IPS-18c (cell line): Measurements from ENCODE around the gene SMIM41.

Experiments used
- H3K4me3 ChIP-seq: 2 replicates; pipeline ENCODE4 v1.7.0; 2013; ENCODE audit warnings: low read depth, mild to moderate bottlenecking, low read length, moderate library complexity; ENCODE audit not compliant: insufficient read depth
- H3K9me3 ChIP-seq: one replicate; pipeline ENCODE4 v1.6.1; 2013; ENCODE audit warnings: mild to moderate bottlenecking, low read length, moderate library complexity; ENCODE audit not compliant: control insufficient read depth, insufficient read depth

SMIM41 gene

DNA sequence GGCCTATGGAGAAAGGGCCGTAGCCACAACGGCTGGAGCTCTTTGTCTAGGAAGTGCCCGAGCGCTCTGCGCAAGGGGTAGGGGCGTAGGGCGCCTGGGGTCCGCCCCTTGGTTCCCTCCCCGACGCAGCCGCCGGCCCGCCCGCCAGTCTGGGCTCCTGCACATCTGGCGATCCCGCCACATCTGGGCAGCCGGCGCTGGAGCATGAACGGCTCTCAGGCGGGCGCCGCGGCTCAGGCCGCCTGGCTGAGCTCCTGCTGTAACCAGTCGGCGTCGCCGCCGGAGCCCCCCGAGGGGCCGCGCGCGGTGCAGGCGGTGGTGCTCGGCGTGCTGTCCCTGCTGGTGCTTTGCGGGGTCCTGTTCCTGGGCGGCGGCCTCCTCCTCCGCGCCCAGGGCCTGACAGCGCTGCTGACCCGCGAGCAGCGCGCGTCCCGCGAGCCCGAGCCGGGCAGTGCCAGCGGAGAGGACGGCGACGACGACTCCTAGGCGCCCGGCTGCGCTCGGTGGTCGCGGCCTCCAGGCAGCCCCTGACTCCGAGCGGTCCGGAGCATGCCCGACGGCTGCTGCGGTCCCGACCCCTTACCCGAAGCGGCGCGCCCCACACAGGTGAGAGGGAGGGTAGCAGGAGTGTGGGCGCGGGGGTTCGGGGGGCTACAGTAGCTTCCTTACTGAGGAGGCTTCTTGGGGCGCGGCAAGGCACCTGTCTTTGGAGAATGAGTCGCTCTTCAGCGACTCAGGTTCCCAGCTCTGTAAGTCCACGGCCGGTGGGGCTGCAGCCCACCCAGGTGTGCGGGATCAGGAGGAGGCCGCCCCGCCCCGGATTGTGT is at the start of gene SMIM41:
Gene SMIM41, plus strand, starts transcription at position 129 of the 827 bp plus-strand sequence. Its CDS starts 76 bp downstream, at position 205.
- H3K4me3 ChIP-seq = no peak within 1 kb of the TSS

DNA sequence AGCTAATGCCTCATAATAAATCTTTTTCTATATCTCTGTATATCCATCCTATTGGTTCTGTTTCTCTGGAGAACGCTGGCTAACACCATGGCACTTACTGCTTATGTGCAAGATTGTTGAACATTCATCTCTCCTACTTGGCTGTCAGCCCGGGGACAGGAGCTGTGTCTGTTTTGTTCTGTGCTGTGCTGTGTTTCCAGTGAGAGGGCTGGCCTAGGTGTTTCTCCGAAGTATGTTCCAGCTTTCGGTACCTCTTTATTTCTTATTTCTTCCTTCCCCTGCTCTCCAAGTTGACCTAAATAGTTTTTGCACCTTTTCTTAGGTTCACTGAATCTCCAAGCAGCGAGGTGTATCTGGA is 47.1 kb upstream of the SMIM41 start:
- no peaks in the 10 kb centered on the region for H3K9me3 ChIP-seq
- H3K4me3 ChIP-seq = peak overlapping the region; percentile 25; the same call in 1 of the 2 replicates

More for the DNA sequence above, at the start of gene SMIM41:
- no peaks in the 10 kb centered on the region for H3K9me3 ChIP-seq

DNA sequence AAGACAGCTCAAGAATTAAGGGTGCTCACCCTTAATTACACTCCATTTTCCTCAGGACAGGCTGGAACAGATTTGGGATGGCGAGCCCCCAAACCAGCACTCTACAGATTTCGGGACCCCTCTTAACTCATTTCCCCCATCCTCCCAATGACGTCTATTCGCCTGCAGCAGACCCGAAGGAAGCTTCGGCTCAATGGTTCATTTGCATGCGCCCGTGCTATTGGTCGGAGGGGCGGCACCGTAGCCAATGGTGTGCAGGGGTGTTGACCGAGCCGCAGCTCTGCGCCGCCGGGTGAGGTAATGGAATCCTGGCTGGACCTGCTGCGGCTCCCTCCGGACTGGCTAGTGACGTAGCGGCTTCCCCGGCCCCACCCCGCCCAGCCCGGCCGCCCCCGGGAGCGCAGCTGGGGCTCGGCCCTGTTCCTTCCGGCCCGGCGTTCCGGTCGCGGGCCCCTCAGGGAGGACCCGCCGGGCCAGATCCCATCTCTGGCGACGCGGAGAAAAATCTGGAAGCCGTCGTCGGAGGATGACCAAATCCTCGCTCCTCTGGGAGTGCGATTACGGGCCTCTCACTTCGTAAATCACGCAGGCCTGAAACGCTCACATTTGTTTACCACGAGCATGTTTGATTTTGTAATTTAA is 46.6 kb upstream of the SMIM41 start:
- H3K4me3 ChIP-seq = peak overlapping the region; percentile 52
- no peaks in the 10 kb centered on the region for H3K9me3 ChIP-seq

DNA sequence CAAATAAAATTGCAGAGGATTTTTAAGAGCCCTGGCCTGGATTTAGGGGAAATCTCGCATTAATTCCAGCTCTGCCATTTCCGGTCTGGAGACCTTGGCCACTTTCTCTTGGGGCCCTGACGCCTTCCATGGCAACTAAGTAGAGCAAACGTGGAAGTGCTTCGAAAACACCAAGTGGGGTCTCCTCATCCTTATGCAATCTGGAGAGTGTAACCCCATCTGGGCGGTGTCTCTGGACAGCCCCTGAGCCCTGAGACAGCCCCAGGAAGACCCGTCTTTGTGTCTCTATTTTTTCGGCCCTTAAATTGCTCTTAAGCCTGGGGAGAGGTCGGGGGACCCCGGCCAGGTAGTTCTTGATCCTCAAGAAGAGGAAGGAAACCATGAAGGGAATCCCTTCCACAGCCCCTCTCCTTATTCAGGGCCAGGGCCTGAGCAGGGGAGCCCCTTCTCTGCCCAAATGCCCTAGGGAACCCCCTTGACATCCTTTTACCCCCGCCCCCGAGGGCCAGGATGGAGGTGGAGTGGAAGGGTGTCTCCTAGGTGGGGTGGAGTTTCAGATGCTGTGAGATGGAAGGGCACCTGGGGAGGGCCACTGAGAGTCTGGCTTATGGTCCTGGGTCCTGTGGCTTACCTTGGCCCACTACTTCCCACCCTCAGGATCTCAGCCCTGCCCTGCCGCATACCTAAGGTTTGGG is 45.9 kb upstream of the SMIM41 start:
- Histone ChIP-seq H3K9me3 (no peaks in the 10 kb centered on the region), H3K4me3 (peak overlapping the region; percentile 52)

DNA sequence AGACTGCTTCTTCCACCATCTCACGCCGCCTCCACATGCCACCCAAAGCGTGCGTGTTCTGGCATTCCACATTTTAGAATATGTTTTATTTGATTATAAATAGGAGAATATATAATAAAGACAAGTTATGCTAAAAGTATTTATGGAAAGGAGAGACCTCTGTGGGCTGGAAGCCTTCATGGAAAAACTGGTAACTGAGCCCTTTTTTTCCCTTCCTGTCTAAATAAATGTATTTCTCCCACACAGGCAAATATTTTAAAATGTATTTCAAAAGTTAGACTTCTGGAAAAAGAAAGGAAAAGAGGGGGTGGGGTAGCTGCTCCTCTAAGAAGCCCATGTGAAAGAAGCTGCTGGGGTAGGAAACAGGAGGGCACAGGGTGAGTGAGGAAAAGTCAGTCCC is 44.3 kb upstream of the SMIM41 start:
- Histone ChIP-seq H3K9me3 (no peaks in the 10 kb centered on the region), H3K4me3 (no peak overlapping the region)

DNA sequence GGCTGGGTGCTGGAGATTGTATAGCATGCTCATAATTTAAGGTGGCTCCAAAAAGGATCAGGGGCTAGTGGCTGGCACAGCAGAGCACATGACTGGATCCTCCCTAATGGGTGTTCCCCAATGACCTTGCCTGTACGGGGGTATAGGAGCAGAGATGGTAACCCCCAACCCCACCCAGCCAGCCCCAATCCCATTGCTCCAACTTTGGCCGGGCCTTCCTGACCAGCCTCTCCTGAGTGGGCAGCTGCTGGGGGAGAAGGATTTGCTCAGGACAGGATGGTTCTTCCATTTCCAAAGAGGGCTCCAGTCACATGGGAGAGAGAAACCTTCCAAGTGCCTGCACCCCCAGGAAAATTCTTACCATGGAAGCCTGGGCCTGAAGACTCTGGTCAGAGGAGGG is 43.6 kb upstream of the SMIM41 start:
- H3K4me3 ChIP-seq = no peak overlapping the region
- H3K9me3 ChIP-seq = no peaks in the 10 kb centered on the region

DNA sequence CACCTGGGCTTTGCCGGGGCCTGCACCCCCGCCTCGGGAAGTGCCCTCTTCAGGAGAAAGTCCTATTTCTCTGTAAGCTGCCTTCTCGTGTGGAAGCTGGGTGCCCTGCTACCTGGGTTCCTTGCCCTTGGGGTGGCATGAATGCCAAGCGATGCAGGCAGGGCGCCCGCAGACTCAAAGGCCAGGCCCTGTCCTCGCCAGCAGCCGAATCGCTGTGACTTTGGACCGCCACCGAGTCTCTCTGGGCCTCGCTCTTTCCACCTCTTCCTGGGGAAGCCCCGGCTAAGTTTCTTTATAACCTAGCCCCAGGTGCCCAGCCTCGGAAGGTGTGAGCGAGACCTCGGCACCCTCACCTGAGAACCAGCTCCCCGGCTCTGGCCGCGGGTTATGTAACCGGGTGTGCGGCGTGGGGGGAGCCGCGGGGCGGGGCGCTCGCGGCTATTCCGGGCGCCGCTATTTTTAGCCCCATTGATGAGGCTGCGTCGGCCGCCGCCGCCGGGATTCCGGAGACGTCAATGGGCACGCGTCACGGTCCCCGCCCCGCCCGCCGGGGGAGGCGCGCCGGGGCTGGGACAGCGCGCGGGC is 42.8 kb upstream of the SMIM41 start:
- Histone ChIP-seq H3K9me3 (no peaks in the 10 kb centered on the region), H3K4me3 (peak overlapping the region; percentile 49)

DNA sequence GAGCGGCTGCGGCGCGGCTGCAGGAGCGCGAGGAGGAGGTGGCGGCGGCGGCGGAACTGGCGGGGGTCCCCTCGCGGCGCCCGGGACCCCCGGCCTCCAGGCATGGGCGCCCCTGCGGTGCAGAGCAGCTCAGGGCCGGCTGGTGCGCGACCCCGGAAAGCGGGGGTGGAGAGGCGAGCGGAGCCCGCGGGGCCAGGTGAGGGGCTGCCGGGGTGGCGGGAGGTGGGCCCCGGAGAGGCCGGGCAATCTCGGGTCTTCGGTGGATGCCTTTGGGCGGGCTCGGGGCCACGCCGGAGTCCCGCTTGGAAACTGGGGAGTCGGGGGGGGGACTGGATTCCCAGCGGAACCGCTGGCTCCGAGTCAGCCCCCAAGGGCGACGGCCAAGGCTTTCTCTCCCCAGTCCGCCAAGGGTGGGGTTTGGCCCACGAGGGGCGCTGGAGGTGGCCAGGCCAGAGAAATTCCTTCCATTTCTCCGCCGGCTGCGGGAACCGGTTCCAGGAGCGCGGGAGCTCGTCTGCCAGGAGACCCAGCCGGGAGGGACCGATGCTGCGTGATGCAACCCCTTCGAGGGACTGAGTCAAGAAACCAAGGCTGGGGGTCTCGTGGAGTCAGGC is 42.1 kb upstream of the SMIM41 start:
- Histone ChIP-seq H3K9me3 (no peaks in the 10 kb centered on the region), H3K4me3 (peak overlapping the region; percentile 81)

DNA sequence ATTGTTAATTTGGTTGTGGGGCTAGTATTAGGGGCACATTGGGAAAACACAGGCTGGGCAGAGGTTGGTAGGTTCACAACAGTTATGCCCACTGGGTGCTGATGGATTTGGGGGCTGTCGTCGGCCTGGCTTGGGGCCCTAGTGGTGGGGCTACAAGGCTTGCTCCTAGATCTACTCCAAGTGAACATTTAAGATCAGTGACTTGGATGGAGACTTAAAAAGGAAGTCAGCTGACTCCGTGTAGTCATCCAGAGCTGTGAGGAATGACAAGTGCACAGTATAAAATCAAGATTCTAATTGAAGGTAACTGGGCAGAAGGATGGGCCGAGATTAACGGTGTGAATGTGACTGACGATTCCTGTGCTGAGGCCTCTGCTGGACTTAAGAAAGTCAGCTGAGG is 41.1 kb upstream of the SMIM41 start:
- H3K4me3 ChIP-seq = no peak overlapping the region
- H3K9me3 ChIP-seq = no peaks in the 10 kb centered on the region

DNA sequence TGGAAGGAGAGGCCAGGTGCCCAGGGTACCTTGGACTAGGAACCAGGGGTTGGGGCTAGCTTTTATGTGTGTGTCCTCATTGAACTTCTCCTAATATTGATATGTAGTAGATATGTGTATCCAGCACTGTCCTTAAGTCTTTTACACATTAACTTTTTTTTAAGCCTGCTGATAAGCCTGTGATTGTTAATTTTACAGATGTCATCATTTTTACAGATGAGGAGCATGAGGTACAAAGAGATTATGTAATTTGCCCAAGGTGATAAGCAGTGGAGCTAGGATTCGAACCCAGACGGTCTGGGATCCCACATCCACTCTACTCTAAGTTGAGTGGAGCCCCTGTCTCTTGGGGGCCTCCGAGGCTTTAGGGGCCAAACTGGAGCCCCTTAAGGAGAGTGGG is 38.5 kb upstream of the SMIM41 start:
- Histone ChIP-seq H3K9me3 (no peaks in the 10 kb centered on the region), H3K4me3 (no peak overlapping the region)

DNA sequence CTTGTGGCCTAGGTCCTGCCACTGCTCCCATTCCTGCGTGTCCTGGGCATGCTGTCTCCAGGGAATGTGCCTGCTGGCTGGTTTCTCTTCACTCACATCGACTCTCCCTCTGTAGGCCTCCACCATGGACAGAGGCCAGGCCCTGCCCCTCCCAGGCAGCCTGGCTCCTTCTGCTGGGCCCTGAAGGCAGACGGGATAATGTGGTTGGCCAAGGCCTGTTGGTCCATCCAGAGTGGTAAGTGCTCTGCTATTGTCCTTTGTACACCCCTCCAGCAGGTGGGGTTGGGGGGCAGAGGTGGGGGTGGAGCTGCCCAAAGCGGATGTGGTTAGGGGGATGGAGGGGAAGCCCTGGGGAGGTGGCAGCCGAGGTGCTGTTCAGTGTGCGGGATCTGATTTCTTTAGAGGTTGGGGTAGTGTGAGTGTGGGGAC is 37.8 kb upstream of the SMIM41 start:
- Histone ChIP-seq H3K9me3 (no peaks in the 10 kb centered on the region), H3K4me3 (no peak overlapping the region)

DNA sequence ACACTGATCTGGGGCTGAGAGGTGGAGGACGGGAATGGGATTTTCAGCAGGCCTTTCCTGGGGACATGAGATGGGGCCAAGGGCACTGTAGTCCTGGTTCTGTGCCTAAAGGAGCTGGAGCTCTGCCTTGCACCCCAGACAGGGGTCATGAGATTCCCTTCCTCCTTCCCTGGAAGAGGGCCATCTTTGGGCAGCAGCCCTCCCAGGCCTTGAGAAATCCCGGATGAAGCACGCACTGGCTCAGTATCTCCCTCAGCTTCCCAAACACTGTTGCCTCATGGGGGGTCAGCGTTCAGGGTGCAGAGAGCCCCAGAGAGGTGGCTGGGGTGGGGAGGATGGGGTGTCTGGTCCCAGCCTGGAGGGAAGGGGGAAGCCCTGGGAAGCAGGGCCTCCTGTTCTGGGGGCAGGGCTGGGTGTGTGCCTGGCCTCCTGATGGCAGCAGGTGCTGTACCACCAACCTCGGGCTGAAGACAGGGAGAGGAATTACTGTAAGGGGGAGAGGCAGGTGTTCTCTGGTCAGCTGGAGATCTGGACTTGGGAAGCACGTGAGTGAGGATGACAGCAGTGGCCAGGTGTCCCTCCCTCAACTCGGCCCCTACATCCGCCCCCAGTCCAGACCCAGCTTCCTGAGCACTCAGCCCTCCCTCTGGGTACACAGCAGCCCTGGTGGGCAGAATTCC is 36.7 kb upstream of the SMIM41 start:
- Histone ChIP-seq H3K9me3 (no peaks in the 10 kb centered on the region), H3K4me3 (no peak overlapping the region)

DNA sequence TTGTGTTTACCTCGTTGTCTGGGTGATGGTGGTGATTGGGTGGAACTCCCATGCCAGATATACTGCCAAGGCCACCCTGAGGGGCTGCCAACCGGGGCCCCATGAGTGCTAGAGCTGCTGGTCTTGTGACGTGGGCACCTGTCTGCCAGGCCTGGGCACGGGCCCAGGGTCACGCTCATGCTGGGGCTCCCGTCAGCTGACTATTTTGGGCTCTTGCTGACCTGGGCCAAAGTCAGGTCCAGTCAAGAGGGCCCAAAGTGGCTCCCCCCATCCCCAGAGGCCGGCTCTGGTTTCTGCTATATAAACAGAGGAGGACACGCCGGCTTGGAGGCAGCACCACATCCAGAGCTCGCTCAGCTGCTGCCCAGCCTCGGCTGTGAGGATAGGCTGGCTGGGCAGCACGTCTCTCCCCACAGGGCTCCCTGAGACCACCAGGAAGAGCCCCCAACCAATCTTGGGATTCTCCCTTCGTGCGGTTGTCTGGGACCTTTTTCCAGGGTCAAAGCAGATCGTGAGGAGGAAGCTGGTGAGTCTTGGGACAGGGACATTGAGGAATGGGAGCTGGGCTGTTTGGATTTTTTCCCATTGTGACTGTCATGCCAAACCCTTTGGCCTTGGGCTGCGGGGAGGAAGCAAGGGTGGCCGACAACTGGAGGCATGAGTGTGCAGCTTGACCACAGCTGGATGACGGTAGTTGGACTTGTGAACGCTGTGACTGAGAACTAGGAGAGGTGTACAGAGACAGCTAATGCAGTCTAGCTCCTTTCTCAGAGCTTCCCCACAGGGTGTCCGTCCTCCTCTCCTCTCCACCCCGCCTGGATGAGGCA is 35.9 kb upstream of the SMIM41 start:
- no peak overlapping the region for H3K4me3 ChIP-seq
- H3K9me3 ChIP-seq = no peaks in the 10 kb centered on the region

DNA sequence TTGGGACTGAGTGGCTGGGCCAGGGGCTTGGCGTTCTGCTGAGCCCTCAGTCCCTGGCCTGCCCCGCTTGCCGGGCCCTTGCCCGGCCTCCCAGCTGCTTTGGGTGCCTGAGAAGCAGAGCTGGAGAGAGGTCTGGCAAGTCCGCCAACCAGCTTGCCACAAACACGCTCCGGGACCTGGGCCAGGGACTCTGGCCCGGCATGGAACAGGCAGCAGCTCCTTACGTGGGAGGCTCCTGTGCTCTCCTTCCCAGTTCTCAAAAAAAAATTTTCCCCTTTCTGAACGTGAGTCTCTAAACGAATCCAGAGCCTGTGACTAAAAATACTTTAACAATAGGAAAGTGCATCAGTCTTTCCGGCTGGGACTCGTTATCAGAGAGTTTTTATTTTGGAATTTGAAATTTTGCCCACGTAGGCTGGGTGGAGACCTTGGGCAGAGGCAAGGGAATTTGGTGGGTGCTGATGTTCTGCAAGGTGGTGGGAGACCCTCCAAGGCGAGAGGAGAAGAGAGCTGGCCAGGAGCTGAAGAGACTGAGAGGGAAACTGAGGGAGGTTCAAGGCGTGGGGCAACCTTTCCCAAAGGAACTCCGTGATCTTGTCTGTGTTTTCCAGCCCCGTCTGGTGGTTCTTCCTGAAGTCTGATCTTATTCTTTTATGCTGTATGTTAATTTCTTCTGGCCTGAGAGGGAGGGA is 35.1 kb upstream of the SMIM41 start:
- peaks cover 1% of the 10 kb centered on the region for H3K9me3 ChIP-seq
- H3K4me3 ChIP-seq = no peak overlapping the region

DNA sequence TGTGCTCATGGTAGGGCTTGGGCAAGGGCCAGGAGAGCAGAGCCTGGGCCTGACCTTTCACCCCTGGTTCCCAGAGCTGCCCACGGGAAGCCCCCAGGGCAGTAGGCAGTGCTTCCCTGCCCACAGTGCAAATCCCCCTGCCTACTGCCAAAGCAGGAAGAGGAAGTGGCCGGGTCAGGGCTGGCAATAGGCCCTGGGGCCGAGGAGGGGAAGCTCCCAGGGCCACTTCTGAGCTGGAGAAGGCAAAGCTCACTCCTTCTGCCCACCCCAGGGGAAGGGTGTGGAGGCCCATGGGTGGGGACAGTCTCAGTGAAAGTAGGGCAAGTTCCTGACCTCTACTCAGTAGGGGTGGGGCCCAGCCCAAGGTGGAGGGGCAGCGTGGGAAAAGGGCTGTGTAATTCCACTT is 33.7 kb upstream of the SMIM41 start:
- Histone ChIP-seq H3K9me3 (peaks cover 5% of the 10 kb centered on the region), H3K4me3 (no peak overlapping the region)

DNA sequence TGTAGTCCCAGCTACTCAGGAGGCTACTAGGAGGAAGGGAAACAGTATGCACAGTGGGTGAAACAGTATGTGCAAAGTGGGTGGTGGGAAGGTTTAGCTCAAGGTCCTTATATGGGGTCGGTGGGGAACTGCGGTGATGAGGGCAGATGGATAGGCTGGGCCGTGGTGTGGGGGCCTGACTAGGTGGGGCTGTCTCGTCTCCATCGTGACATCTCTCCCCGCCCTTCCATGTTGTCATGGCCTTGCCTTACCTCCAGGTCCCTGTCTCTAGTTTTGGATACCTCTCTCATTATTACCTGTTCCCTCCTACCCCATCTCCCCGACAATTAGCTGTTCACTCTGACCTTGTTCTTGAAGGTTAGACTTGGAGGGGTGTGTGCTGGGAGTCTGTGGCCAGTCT is 32.6 kb upstream of the SMIM41 start:
- Histone ChIP-seq H3K9me3 (peaks cover 5% of the 10 kb centered on the region), H3K4me3 (no peak overlapping the region)
